ENCODE data around the gene TMEM217. TPM values are rescaled to one million over a fixed set of nuclear protein-coding genes. Genes with fewer than 3 reads are reported as not detected.
A peak's percentile ranks its signal among the peaks of the same experiment; 100 is the strongest.

TMEM217 gene
- total RNA-seq, 1 experiment from 2014 or later: 0.73 TPM

- H3K4me1 ChIP-seq: no peaks in the 10 kb centered on the region
- no peak overlapping the region for H3K4me3 ChIP-seq
- H3K36me3 ChIP-seq: peaks cover 2% of the 10 kb centered on the region
- no peaks in the 10 kb centered on the region for H3K27me3 ChIP-seq
- no peaks in the 10 kb centered on the region for H3K9me3 ChIP-seq (replicated peaks)
- no peak overlapping the region for H3K27ac ChIP-seq
- DNase-seq: no peak
Observed at GRCh38 chr6:37265001-37265400, 7.1 kb upstream of the TMEM217 start.

DNA sequence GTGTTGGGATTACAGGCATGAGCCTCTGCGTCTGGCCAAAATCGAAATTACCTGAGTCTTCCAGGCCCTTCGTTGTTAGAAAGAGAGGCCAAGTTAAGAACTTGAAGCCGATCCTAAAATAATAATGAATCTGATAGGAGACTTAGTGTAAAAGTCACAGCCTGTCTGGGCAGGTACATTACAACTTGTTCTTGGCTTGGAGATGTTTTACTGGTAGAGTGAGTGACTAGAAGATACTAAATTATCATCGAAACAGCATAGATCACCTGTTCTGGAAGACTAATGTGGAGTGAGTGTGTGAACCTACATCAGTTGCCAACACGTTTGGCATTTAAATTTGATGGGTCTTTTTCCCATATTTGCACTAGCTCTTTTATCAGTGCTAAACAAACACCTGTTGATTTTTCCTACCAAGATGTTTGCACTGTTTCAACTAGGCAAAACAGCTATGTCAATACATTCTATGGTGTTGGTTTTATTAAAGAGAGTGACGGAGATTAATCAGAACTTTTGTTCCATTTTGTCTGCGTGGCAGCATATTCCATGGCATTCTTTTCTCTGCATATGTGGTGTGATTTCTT is 4.6 kb upstream of the TMEM217 start:
- DNase-seq: no peak
- Histone ChIP-seq H3K27me3 (no peaks in the 10 kb centered on the region), H3K36me3 (no peaks in the 10 kb centered on the region), H3K4me1 (no peaks in the 10 kb centered on the region), H3K9me3 (replicated peaks) (no peaks in the 10 kb centered on the region), H3K4me3 (no peak overlapping the region), H3K27ac (no peak overlapping the region)

- Histone ChIP-seq H3K36me3 (no peaks in the 10 kb centered on the region), H3K4me3 (no peak overlapping the region), H3K27me3 (no peaks in the 10 kb centered on the region), H3K27ac (no peak overlapping the region), H3K4me1 (peaks cover 4% of the 10 kb centered on the region; the same call in 1 of the 2 replicates), H3K9me3 (replicated peaks) (no peaks in the 10 kb centered on the region)
- no peak for DNase-seq
Observed at GRCh38 chr6:37261198-37261597, 3.3 kb upstream of the TMEM217 start.

GRCh38 chr6:37260444-37260843 is 2.5 kb upstream of the TMEM217 start:
- Histone ChIP-seq H3K27me3 (no peaks in the 10 kb centered on the region), H3K4me1 (peaks cover 4% of the 10 kb centered on the region; the same call in 1 of the 2 replicates), H3K36me3 (no peaks in the 10 kb centered on the region), H3K27ac (no peak overlapping the region), H3K4me3 (no peak overlapping the region), H3K9me3 (replicated peaks) (no peaks in the 10 kb centered on the region)
- no peak for DNase-seq

DNA sequence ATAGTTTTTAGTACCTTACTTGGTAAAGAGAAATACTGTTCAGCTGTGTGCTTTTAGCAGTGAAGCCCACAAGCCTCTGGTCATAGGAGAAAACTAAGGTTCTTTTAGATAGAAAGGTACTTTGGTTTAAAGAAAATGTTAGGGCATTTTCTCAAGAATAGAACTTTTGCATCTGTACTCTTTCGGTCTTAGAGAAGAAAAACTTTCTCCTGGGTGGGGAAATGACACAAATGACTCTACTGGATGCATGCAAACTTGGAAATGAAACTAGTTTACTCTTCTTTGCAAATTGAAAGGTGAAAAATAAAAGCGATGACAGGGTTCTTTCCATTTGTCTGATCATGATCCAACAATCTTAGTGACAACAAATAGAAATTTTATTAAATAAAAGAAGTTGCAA is 2.1 kb upstream of the TMEM217 start:
- H3K27me3 ChIP-seq: no peaks in the 10 kb centered on the region
- no peak overlapping the region for H3K4me3 ChIP-seq
- no peak for DNase-seq
- H3K9me3 ChIP-seq (replicated peaks): no peaks in the 10 kb centered on the region
- H3K27ac ChIP-seq: no peak overlapping the region
- H3K36me3 ChIP-seq: no peaks in the 10 kb centered on the region
- peaks cover 4% of the 10 kb centered on the region; the same call in 1 of the 2 replicates for H3K4me1 ChIP-seq

DNA sequence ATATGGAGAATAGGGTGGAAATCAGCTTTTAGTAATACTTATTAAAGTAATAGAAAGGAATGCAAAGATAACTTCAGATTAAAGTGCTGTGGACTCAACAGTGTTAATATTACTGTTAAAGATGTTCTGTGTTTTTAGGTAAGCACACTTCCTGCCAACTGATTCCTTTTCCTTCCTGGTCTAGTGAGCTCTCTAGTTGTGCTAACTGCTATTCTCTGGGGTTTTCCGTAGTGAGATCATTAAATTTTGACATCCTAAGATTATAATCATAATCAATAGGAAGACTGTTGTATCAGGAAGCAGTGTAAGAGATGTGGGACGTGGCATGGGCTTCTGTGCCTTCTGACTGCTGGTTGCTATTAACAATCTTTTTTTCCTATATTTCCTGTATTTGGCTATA is 1.2 kb upstream of the TMEM217 start:
- H3K9me3 ChIP-seq (replicated peaks): no peaks in the 10 kb centered on the region
- no peaks in the 10 kb centered on the region for H3K27me3 ChIP-seq
- no peak for DNase-seq
- no peak overlapping the region for H3K27ac ChIP-seq
- H3K4me3 ChIP-seq: no peak overlapping the region
- H3K36me3 ChIP-seq: no peaks in the 10 kb centered on the region
- peaks cover 4% of the 10 kb centered on the region; the same call in 1 of the 2 replicates for H3K4me1 ChIP-seq

DNA sequence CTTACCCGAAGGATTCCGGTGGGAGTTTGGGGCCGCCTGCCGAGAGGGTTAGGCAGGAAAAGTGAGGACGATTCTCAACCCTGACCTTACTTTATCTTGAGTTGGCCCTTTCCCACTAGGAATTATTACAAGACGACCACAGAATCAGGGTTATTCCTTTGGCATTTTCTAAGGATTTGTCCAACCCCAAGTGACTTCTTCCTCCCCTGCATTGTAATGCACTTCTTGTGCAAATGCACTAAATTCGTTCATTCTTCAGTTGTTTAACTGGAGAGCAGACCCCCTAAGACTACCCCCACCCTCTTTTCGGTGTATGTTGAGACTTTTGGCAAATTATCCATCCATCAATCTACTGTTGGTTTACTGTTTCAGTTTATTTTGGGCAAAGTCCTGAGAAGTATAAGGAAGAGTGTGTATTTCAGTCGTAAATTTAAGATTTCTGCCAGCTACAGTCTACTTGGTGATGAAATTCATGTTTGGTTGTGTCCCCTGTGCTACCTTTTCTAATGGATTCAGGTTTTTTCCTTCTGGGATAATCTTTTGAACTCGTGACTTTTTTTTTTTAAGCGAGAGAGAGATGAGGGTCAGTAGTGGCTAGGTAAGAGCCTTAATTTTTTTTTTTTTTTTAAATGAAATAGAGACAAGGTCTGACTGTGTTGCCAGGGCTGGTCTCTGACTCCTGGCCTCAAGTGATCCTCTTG is 611 bp upstream of the TMEM217 start:
- Histone ChIP-seq H3K4me1 (peaks cover 4% of the 10 kb centered on the region; the same call in 1 of the 2 replicates), H3K27me3 (no peaks in the 10 kb centered on the region), H3K36me3 (no peaks in the 10 kb centered on the region), H3K4me3 (peak overlapping the region; percentile 78), H3K27ac (peak overlapping the region; percentile 74), H3K9me3 (replicated peaks) (no peaks in the 10 kb centered on the region)
- DNase-seq: no peak

GRCh38 chr6:37257320-37257633 is 667 bp downstream of the TMEM217 start:
- Histone ChIP-seq H3K27me3 (no peaks in the 10 kb centered on the region), H3K36me3 (no peaks in the 10 kb centered on the region), H3K4me1 (peaks cover 4% of the 10 kb centered on the region; the same call in 1 of the 2 replicates), H3K9me3 (replicated peaks) (no peaks in the 10 kb centered on the region), H3K4me3 (peak overlapping the region; percentile 78), H3K27ac (no peak overlapping the region)
- no peak for DNase-seq

DNA sequence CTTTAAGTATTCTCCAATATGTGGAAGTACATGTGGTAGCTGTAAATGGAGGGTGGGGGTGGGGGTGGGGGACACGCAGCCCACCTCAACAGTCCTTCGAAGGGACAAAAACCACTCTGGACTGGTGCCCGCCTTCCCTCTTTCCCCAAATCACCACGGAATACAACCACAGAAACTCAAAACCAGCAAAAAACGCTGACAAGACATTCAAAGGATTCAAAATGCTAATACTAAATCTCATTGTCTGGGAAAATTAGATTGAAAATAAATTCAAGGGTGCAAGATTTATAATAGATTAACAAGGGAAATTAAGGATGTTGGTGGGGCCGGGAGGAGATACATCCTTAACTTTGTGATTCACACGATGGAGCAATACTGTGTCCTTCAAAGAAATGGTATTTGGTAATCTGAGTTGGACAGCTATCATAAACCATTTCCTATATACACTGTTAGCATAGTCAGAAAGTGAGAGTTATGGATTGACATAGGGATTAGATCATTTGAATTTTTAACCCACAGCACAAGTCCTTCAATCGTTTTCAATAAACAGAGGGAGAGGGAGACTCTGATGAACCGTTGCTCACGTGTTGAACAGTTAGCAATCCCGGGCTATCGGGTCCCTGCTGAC is 1.1 kb downstream of the TMEM217 start:
- no peak overlapping the region for H3K27ac ChIP-seq
- peaks cover 4% of the 10 kb centered on the region; the same call in 1 of the 2 replicates for H3K4me1 ChIP-seq
- DNase-seq: no peak
- H3K36me3 ChIP-seq: no peaks in the 10 kb centered on the region
- H3K9me3 ChIP-seq (replicated peaks): no peaks in the 10 kb centered on the region
- H3K4me3 ChIP-seq: peak overlapping the region; percentile 78
- no peaks in the 10 kb centered on the region for H3K27me3 ChIP-seq

DNA sequence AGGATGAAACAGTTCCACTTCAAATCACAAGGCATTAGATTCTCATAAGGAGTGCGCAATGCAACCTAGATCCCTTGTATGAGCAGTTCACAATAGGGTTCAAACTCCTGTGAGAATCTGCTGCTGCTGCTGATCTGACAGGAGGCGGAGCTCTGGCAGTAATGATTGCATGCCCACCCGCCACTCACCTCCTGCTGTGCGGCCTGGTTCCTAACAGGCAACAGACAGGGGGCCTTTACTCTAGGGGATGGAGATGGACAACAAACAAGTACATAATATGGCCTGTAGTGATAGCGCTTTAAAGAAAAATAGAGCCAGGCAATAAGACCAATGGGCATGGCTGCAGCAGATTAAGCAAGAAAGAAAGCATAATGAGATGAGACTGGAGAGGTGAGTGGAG is 3.1 kb downstream of the TMEM217 start:
- no peak overlapping the region for H3K4me3 ChIP-seq
- no peaks in the 10 kb centered on the region for H3K36me3 ChIP-seq
- no peak overlapping the region for H3K27ac ChIP-seq
- H3K27me3 ChIP-seq: no peaks in the 10 kb centered on the region
- DNase-seq: no peak
- no peaks in the 10 kb centered on the region for H3K9me3 ChIP-seq (replicated peaks)
- peaks cover 4% of the 10 kb centered on the region; the same call in 1 of the 2 replicates for H3K4me1 ChIP-seq

DNA sequence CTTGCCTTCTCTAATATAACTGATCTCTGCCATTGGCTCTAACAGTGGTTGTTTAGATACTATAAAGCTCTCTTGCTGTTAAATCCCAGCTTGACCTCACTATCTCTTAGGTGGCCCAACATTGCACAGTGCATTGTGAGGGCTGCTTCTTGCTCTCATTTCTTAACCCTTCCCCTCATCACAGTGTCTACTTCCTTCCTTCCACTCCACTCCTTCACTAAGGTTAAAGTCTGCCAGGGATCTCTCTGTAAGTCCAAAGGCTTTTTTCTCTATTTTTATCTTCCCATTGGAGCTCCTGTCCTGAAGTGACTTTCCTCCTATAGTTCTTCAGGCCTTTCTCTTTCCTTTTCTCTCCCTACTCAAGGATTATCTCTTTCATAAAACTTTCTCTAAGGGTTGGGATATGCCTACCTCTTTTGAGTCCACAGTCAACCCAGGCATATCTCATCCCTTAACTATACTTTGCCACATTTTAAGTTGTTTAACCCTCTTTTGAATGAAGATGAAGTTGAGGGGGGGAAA is 4.4 kb downstream of the TMEM217 start:
- peaks cover 4% of the 10 kb centered on the region; the same call in 1 of the 2 replicates for H3K4me1 ChIP-seq
- DNase-seq: no peak
- no peaks in the 10 kb centered on the region for H3K36me3 ChIP-seq
- no peak overlapping the region for H3K27ac ChIP-seq
- H3K9me3 ChIP-seq (replicated peaks): no peaks in the 10 kb centered on the region
- no peak overlapping the region for H3K4me3 ChIP-seq
- no peaks in the 10 kb centered on the region for H3K27me3 ChIP-seq

DNA sequence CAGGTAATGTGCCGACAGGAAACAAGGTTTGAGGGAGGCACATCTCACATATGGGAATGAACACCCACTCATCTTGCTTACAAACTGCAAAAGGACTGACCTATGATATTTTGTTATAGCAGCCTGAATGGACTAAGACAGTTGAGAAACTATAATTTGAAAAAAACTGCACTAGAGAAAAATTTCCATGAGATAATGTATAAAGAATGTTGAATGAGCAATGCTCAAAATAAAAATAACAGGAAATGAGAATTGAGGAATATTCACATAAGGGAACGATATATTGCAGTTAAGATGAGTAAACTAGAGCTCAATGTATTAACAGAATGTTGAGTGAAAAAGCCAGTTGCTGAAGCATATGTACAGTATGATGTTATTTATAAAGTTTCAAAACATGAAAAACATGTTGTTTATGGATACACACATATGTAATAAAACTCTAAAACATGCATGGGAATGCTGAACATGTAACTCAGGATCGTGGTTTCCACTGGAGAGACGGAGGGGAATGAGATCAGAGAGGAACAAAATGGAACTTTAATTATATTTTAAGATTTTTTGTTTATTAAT is 6.6 kb downstream of the TMEM217 start:
- Histone ChIP-seq H3K27ac (no peak overlapping the region), H3K27me3 (no peaks in the 10 kb centered on the region), H3K4me1 (no peaks in the 10 kb centered on the region), H3K9me3 (replicated peaks) (no peaks in the 10 kb centered on the region), H3K4me3 (no peak overlapping the region), H3K36me3 (no peaks in the 10 kb centered on the region)
- no peak for DNase-seq

GRCh38 chr6:37244430-37245310 is 13.3 kb downstream of the TMEM217 start:
- peaks cover 47% of the 10 kb centered on the region for H3K4me1 ChIP-seq

GRCh38 chr6:37243816-37244370 is 14.1 kb downstream of the TMEM217 start:
- Histone ChIP-seq H3K36me3 (no peaks in the 10 kb centered on the region), H3K27ac (peak overlapping the region; percentile 51), H3K4me3 (no peak overlapping the region), H3K27me3 (no peaks in the 10 kb centered on the region), H3K4me1 (peaks cover 47% of the 10 kb centered on the region), H3K9me3 (replicated peaks) (no peaks in the 10 kb centered on the region)
- no peak for DNase-seq

More at GRCh38 chr6:37244430-37245310, 13.3 kb downstream of the TMEM217 start:
- no peaks in the 10 kb centered on the region for H3K27me3 ChIP-seq
- no peaks in the 10 kb centered on the region for H3K9me3 ChIP-seq (replicated peaks)
- no peak overlapping the region for H3K4me3 ChIP-seq
- peak; percentile 89 to 95 for DNase-seq
- peak overlapping the region; percentile 51 for H3K27ac ChIP-seq
- no peaks in the 10 kb centered on the region for H3K36me3 ChIP-seq
